Caki2 (cell line): ENCODE results near the gene SLC22A4. TPM values are rescaled to one million over a fixed set of nuclear protein-coding genes. Genes with fewer than 3 reads are reported as not detected.

Experiments used
- DNase-seq: peaks from one replicate; pipeline ENCODE4 v3.0.0-alpha.2; 2015; ENCODE audit warnings: low read depth
- in situ Hi-C: cut with HindIII; loops from 2 replicates; pipeline ENCODE4 v1.10.0; 2016; ENCODE audit warnings: low sequenced_read_pairs, low pct_unique_long_range_greater_than_20kb, mixed read lengths
- total RNA-seq: library from RNA; depleted of rRNA; stranded (reverse); fragments of >200 nt; shearing (Covaris generic); gene quantifications from 2 replicates; pipeline ENCODE4 v1.2.3, GENCODE V29; 2014; ENCODE audit warnings: low replicate concordance; rRNA removed

Gene SLC22A4
- total RNA-seq: 5.2 TPM in 1 of 2 replicates, not detected in the other

DNA sequence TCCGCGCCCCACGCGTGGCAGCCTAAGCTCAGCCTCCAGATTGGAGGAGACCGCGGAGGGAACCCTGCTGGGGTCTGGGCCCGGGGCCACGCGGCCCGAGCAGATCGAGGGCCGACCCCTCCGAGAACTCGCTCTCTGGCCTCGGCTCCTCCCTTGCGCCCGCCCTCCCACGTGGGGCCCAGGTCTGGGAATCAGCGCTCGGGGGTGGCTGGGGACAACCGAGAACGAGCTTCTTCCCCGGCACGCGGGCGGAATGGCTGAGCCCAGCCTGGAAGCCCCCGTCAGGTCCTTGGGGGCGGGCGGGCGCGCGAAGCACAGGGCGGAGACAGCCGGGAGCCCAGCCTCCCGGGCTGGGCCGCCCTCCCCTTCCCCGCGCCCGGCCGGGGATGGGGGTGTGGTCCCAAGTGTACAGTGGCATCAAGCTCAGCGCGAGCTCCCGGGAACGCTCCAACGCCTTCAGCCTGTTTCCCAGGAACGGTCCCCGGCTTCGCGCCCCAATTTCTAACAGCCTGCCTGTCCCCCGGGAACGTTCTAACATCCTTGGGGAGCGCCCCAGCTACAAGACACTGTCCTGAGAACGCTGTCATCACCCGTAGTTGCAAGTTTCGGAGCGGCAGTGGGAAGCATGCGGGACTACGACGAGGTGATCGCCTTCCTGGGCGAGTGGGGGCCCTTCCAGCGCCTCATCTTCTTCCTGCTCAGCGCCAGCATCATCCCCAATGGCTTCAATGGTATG is at the start of gene SLC22A4:
SLC22A4 (plus strand) TSS at position 403 of the 736 bp plus-strand sequence; CDS start at position 626, 223 bp downstream.
- in situ Hi-C loops: no loop called here

DNA sequence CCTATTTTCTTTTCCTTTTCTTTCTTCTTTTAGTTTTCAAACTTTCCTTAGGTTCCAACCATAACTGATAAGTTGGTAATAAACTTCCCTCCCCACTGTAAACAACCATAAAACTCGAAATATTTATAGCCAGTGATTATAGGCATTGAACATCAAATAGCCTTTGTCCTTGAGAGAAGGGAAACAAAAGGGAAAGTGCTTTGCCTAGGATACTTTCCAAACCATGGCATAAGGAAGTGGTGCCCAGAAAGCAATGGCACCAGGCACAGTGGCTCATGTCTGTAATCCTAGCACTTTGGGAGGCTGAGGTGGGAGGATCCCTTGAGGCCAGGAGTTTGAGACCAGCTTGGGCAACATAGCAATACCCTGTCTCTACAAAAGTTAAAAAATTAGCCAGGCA is 48.6 kb upstream of the SLC22A4 start:
- no peak for DNase-seq
- in situ Hi-C loops: no loop called here

More for the DNA sequence above, at the start of gene SLC22A4:
- peak; percentile 96 for DNase-seq

DNA sequence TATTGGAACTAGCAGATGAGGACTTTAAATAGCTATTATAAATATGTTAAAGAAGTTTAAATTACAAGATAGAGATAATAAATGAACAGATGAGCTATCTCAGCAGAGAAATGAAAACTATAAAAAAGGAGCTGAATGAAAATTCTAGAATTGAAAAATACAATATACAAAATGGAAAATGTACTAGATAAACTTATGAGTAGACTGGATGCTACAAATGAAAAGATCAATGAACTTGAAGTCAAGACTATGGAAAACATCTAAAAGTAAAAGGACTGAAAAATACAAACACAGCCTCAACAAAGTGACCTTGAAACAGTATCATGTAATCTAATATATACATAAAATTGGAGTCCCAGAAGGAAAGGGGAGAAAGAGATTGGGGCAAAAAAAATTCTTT is 47.4 kb upstream of the SLC22A4 start:
- no peak for DNase-seq
- in situ Hi-C loops: no loop called here

DNA sequence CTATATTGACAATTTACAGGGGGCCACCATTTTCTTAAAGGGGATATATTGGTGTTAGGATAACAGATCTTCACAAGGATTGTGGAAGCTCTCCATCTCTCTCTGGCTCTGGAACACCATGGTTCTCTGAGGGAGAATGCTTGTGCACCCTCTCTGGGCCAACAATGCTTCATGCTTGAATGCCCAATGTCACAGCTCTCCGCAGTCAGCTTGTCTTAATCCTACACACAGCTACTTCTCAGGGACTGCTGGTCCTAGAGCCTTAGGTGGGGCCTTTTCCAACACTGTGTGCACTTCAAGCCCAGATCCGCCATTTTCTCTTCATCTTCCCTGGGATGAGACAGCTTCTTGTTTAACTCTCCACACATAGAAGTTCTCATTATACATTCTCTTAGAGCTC is 43.6 kb upstream of the SLC22A4 start:
- in situ Hi-C loops: no loop called here
- no peak for DNase-seq

DNA sequence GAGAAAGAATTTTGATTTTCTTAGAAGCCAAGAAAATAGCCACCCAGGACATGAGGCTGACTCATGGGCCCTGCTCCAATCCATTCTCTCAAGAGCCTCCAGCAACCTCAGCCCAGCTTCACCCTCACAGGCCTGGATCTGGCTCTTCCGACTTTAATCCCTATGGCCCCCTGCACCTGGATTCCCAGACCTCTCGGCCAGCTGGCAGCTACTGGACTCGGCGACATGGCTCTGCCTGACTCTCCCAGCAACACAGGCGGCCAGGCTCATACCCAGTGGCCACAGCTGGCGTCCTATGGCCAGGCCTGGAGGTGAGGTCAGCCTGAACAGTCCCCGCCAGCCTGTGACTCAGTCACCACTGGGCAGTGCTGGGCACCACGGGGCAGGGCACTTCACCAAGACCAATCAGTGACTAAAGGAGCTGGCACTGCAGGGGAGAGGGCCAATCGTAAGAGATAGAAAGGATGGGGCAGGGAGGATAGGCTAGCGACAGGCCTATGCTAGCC is 42.9 kb upstream of the SLC22A4 start:
- in situ Hi-C loops: no loop called here
- peak; percentile 44 for DNase-seq

DNA sequence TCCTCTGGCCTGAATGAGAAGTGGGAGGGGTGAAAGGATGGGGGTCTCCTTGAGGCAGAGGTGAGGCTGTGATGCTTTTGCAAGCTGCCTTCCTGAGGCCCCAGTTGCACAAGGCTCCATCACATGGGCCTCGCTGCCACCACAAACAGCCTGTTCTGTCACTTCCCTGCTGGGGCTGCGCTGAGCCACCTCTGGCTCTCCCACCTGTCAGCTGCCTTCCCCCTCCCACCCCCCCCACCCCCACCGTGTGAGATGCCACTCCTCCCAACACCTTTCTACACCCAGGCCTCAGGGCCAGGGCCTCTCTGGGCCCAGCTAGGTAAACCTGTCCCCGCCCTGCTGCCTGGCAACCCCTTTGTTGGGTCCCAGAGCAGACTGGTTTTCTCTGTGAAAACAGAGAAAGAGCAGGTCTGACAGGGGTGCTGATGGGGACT is 41.2 kb upstream of the SLC22A4 start:
- in situ Hi-C loops: no loop called here

DNA sequence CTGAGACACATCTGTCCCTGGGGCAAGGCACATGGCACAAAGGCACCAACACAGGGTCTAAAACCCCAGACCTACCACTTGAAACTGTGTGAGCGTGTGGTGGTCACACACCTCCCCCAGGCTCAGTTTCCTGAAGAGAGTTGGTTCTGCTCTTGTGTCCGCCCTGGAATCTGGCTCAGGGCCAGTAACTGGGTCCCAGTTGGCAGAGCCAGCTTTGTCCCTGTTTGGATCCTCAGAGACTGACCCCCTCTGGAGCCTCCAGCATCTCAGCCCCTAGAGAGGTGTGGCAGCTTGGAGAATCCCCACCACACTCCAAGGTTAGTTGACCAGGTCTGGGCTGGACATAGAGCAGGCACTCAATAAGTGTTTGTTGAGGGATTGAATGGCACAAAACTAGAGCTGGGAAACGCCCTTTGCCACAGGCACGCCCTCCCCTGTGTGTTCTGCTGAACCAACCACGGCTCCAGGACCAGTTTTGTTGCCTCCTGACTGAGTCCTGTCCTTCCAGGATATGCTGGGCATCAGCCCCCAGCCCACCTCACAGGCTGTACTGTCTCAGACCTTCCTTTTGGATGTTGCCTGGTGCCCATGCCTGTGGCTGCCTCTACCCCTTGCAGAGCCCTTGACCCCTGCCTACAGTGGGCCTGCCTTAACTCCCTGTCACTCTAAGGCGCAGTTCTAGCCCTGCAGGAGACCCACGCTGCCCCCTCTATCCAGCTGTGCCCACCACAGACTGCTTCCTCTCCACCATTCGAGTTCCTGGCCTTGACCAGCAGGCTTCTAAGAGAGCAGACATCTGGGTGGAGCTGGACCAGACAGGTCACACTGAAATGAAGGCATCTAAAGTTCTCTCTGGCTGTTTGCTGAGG is 40.5 kb upstream of the SLC22A4 start:
- in situ Hi-C loops: no loop called here
- DNase-seq: no peak

More for the DNA sequence above, 41.2 kb upstream of the SLC22A4 start:
- no peak for DNase-seq

DNA sequence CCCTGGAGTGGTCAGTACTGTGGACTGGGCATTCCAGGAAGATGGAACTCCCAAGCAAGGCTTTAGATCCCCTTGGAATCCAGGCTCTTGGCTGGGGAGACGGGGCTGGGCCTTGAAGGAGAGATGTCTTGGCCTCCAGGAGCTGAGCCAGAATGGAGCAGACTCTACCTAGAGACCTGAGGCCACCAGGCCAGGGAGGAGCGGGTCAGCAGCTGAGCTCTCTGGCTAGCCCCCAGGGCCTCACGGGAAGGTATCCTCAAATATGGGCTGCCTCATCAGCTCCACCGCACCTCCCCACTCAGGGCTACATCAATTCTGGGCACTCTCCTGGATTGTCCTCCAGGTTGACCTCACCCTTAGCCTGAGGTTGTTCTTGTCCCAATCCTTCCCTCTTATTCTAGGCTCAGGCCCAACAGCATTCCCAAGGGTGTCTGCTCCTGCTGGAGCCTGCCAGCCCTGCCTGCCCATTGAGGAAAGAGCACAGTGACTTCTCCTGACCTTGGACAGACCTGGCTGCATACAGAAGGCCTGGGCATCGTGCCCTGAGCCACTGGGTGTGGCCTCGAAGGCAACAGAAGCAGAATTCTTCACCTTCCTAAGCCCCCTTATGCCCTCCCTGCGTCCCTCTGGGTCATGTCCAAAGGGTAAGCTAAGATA is 39.7 kb upstream of the SLC22A4 start:
- DNase-seq: no peak
- in situ Hi-C loops: no loop called here

DNA sequence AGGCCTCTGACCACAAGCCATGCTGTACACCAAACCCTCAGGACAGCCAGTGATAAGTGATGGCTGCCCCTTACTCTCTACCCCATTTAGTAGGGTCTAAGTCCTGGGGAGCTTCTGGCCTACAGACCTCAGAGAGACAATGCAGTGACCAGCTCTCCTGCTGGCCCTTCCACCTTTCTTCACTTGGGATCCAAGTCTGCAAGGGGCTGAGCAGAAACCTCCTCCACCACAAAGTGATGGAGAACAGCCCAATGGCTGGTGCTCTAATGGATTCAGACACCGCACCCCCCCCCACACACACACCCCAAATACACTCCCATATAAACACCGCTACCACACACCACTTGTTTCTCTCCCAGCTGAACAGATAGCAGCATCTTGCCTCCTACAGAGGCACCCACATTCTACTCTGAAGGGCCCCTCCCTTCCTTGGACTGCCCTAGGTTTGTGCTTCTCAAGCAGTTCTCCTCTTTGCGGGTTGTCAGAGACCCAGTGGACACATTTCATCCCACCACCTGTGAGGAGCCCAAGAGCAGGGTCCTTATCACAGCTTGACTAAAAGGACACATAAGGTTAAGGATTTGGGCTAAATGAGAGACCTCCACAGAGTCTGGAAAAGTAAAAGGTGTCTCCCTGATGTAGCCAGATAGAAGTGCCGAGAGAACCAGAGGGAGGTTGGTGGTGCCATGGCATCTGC is 38.0 kb upstream of the SLC22A4 start:
- DNase-seq: no peak
- in situ Hi-C loops: no loop called here

DNA sequence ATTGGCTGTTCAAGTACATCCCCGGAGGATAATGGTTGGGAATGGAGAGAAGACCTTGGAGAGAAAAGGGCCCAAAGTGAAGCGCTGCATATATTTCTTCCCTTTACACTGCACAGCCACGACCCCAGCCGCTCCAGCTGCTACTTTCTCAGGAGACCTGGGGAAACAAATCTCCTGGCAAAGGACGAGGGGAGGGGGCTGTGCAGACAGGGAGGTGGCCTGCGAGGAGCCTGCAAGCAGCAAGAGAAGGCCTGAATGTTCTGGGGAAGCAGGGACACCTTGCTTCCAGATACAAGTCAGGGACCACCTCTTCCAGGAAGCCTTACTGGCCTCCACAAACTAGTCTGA is 37.4 kb upstream of the SLC22A4 start:
- DNase-seq: no peak
- in situ Hi-C loops: no loop called here

DNA sequence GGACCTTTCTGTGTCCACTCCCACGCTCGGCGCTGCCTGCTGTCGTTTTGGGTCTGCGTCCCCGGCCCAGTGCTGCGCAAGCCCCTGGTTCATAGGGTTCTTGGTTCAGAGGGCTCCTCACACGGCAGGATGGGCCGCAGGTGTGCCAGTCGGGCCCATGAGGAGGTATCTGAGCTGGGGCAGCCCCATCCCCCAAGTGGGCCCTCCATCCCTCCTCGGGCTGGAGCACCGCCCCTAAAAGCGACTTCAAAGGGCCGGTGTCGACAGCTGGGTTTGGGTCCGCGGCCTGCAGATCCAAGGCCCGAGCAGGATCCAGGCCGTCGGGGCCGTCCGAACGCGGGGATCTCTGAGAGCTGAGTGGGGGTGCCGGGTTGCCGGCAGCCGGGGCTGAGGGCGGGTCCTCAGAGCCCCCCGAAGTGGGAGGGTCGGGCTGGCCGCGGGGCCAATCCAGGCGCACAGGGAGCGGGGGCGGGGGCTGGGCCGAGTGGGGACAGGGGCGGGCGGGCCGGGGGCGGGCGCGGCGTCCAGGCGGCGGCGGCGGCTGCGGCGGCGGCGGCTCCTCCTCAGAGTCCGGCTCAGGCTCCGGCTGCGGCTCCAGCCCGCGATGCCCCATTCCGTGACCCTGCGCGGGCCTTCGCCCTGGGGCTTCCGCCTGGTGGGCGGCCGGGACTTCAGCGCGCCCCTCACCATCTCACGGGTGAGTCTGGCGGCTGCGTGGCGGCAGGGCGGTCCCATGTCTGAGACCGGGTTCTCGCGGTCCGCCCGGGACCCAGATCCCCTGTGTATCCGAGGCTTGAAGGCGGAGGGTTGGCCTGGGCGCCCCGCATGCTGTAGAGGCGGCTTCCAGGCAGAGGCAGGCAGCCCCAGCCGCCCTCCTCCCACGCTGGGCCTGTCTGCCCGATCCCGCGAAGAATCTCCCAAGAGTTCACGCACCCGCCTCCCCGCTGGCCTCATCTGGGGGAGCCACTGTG is 36.8 kb upstream of the SLC22A4 start, which contains the start of gene PDLIM4:
PDLIM4 (plus strand) TSS at position 566 of the 971 bp plus-strand sequence; CDS start at position 605, 39 bp downstream.
- no peak for DNase-seq
- in situ Hi-C loops: no loop called here

DNA sequence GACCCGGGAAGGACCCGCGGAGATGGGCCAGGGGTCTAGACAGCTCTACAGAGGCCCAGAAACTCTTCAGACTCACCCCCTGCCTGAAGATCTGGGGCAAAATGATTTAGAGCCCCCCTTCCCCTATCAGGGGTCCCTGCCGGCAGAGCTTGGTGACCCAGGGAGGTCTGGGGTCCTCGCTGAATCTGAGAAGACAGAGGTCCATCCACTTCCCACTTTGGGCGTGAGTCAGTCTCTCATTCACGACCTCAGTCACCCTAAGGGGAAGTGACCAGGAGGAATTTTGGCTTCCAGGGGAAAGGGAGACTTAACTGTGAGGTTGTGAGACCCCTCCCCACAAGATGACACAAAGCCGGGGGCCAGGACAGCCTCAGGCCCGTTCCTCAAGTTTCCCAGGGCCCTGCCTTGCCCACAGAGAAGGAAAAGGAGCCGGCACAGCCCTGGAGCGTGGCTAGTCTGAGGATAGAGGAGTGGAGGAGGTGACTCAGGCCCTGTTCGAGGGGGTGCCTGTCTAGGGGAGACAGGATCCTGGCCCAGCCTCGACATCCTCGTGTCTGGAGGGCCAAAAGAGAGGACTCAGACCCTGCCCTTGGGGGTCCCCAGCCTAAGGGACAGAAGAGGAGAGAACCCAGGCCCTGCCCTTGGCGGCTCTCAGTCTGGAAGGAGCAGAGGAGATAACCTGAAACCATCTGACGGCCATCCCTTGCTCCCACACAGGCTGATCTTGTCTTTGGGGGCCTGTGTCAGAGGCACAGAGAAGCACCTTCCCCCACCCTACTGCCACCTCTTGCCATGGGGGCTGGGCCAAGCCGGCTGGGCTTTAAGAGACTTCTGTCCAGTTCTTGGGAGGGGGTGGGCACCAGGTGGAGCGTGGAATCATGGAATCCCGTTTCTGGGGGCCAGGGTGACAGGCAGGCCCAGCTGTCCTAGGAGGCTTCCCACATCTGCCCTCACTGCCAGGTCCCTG is 35.8 kb upstream of the SLC22A4 start:
- no peak for DNase-seq
- in situ Hi-C loops: no loop called here

DNA sequence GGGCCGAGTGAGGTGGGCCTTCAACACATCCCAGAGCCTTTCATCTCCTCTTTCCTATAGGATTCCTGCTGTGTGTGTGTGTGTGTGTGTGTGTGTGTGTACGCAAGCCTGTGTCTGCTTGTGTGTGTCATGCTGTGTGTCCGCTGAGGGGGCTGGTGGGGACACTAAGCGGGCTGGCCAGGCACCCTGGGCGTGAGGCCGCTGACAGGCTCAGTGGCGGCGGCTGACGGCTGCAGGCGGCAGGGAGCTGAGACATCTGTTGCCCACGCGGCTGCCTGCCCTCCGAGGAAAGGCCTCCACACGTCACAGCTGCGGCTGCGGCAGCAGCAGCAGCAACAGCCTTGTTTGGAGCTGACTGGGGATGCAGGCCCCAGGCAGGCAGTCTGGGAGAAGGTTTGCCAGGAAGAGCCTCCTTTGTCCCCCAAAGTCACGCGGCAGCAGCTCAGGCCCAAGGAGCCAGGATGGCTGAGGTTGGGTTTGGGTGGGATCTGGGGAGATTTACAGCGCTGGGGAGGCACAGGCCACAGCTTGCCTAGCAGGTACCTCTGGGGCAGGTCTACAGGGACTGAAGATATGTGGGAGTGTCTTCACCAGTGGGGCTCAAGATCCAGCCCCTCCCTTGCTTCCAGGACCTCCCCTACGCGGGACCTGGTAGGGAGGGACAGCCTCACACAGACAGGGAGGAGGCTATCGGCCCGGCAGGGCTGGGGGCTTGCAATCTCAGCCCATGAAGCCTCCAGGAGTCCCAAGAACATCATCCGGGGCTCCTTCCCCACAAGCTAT is 34.9 kb upstream of the SLC22A4 start:
- in situ Hi-C loops: no loop called here
- DNase-seq: no peak

DNA sequence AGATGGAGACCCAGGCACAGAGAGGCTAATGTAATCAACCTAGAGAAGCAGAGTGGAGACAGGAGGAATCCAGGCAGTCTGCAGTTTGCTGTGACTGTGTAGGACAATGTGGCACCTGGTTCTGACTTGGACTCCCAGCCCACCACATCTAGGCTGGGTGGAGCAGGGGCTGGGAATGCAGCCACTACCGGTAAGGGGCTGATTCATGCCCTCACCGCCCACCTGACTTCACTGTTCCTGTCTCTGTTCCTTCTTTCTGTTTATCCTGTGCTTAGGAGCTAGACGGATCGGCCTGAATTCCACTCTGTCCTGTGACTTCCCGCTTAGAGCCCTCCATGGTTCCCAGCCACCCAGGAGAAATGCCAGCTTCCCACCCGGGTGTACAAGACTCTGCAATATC is 34.1 kb upstream of the SLC22A4 start:
- in situ Hi-C loops: no loop called here
- no peak for DNase-seq
